NCI-H1105 (cell line): ENCODE data around the gene PHB1.

Experiments used
- DNase-seq: peaks from one replicate; lab custom pipeline; 2025; lab: John Stamatoyannopoulos, UW

Gene PHB1

DNA sequence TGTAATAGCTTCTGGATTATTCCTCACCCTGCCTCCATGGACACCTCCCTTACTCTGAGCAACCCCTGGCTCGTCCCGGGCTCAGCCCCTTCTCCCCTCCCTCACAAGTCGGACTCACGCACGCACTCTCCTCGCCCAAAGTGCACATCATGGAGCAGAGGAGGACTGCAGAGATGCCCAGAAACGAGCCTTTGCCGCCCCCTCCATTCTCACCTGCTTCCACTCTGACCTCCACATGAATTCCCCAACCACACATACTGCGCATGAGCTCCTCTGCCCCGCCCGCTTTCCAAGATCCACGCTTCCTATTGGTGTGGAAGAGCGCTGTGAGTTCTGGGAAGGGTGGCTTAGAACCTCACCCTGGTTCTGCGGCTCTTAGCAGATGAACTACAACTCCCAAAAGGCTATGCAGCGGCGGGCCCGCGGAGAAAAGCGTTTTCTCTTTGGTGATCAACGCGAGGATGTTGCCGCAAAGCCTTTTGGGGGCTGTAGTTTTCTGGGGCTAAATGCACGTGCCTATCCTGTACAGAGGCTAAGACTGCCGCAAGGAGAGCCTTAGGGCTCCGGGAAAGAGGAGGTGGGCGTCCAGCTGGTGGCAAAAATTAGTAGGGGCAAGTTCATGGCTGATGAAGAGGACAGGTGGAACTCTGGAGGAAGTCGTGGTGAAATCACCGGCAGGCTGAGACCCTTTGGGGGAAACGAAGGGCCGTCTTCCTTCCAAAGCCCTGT, at the start of gene PHB1:
Gene PHB1 (minus strand): TSS at position 261 of the 729 bp plus-strand sequence. CDS start 1,618 bp downstream, outside the sequence.
- DNase-seq = peak; percentile 95

DNA sequence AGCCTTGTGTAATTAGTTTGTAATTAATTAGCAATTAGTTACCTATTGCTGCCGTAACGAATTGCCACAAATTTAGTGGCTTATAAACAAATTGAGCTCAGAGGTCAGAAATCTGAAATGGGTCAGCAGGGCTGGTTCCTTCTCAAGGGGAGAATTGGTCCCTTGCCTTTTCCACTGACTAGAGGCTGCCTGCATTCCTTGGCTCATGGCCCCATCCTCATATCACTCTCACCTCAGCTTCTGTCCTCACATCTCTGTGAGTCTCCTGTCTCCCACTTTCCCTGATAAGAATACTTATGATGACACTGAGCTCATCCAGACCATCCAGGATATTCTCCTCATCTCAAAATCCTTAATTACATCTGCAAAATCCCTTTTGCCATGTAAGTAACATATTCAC, 49.4 kb upstream of the PHB1 start:
- DNase-seq = no peak

DNA sequence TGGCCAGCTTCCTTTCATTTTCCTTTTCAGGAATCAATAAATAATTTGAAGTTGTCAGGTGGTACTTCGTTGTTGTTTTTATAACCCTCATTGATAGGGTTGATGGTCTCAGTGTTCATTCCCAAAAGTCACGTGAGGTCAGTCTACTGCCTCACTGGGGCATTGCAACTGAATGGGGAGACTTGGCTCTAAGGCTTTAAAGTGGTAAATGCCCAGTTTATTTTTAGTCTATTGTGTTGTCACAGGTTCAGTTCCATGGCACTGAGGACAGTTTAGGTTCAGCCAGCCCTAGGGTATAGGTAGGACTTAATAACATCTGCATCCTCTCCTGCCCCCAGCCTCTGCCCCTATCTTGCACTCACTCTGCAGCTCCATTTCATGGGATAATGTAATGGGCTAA, 46.9 kb upstream of the PHB1 start:
- no peak for DNase-seq

DNA sequence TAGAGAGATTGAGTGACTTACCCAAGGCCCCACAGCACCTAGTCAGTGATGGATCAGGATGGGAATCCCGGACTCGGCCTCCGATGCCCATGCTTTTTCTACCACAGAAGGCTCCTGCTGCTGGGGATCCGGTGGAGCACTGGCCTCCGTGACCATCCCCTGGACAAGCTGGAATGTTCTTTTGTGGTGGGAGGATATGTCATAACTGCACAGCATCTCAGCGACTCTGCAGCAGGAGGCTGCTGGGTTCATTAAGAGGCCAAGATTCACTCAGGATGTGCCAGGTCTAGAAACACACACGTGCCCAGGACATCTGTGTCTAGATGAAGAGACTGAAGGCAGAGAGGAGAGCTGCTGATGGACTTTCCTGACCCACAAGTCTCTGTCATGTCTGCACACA, 45.7 kb upstream of the PHB1 start:
- no peak for DNase-seq

DNA sequence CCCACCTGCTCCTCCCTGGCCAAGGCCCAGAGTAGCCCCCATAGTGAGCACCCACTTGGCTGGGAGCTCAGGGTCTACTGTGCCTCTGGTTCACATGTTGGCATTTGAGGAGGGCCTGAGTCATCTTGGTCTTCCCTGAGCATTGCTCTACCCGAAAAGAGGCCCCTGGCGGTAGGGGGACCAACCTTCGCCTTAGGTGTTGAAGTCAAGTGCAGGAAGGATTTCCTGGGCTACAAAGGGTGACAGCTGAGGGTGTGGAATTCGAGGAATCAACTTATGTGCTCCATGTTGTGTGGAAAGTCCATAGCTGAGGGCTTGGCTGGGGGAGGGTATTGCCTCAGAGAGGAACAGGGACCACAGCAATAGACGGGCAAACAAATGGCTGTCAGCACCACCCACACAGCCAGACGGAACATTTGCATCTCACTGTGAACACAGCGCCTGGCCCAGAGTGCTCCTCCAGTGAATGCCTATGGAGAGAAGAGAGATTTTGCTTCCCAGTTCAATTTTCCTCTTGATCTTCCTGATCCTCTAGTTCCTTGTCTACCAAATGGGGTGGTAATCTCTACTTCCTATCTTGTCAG, 44.8 kb upstream of the PHB1 start:
- DNase-seq = no peak

DNA sequence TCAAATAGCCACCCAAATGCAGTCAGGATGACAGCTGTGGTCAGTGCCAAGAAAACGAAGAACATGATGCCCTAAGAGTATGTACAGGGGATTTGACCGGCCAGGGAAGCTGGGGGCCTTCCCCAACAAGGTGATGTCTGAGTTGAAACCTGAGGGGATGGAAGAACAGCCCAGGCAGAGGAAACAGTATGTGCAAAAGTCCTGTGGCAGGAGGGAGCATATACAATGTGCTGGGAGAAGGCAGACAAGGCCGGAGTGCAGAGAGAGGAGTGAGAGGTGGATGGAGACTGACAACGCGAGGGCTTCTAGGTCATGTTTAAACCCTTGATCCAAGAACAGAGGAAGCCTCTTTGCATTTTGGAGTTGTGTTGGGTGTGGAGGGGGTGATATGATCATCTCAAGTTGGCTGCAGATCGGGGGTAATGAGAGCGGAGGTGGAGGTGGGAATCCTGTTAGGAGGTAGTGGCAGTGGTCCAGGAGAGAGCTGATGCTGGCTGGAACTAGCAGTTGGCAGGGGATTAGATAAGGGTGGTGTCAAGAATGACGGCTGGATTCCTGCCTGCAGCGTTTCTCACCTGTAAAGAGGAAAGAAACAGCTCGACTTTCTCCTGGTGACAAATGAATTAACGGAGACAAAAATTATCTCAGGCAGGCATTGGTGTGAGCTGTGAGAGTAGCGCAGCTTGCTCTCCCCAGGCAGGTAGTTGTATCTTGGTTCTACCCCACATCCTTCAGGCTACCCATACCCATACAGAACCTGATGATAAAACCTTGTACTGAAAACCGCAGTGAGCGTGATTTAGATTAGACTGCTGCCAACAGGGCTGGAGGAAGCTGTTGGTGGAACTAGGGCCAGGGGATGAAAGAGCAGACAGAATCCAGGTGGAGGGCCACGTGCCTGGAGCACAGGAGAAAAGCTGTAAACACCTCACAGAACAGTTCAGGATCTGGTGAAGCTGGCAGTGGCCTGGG, 43.2 kb upstream of the PHB1 start:
- DNase-seq = no peak

DNA sequence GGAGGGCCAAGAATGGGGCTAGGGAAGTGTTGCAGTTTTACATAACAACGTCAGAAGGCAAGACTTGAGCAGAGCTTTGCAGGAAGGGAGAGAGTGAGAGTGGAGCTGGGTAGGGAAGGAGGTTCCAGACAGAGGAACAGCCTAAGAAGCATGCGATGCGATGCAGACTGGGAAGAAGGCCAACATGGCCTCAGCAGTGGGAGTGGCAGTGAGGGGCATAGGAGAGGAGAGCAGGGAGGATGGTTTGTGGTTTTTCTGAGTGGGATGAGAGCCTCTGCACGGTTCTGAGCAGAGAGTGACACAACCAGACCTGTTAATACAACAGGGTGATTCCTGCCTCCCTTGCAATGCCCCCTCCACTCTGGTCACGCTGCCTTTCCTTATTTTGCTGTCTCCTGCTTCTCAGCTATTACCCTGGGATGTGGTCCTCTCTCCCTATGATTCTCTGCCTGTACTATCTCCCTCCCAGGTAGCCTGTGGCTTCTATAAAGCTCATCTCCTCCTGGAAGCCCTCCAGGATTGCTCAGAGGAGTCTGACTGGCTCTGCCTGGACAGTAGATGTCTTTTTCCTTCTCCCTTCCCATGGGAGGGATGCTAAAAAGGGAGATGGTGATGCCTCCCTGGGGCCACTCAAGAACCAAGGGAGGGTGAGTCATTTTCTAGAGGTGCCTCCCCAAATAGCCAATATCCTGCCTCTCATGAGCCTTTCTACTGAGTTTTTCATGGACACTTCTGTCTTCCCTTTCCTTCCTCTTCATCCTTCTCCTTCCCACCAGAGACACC, 41.7 kb upstream of the PHB1 start:
- no peak for DNase-seq

DNA sequence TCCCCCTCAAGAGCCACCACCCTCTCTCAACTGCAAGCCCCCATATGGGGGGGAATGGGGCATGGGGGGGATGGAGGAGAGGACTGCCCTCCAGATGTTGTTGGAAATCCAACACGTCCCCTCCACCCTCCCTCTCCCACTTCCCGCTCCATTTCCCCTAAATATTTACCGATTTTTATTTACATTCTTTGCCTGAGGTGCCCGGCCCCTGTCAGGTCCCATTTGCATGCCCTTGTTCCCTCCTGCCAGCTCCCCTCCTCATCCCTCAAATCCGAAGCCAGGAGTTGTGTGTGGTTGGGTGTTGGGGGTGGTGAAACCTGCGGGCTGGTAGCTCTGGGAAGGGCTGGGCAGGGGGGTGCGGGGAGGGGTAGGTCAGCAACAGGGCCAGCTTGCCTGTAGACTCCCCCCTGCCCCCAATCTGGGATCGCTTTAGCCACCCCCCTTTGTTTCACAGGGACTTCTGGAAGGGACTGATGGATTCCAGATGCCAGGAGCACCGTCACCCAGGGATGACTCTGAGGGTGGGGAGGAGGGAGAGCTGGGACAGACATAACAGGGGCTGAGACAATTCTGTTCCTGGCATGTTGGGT, 40.7 kb upstream of the PHB1 start:
- no peak for DNase-seq

DNA sequence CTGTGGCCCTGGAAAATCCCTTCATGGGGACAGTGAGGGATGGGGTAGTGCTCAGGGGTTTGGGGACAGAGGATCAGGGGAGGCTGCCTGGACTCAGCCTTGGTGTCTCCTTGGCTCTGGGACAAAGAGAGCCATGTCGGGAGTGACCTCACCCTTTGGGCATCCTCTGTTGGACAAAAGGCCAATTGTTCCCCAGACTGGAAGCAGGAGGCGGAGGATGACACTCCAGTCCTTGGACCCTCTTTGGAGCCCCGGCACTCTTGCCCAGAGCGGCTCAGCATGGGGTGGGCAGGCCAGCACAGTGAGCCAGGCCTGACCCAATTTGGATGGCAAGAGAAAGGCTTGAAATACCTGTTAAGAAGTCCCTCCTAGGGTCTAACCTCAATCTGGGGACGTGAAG, 39.4 kb upstream of the PHB1 start:
- DNase-seq = no peak

DNA sequence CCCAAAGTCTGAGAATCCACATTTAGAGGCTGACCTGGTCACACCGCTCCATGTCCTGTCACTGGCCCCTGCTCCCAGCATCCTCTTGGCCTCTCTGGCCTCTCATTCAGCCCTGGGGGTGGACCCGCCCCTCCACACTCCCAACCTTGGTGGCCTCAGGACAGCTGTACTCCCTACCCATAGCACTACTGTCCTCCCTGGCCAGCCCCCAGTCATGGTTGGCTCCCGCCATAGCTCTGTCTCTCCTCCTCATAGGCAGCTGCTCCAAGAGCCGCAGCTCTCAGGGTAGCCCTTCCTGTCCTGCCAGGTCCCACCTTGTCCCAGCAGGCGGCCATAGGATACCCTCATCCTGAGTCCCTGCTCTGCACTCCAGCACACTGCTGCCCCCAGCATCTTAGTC, 38.0 kb upstream of the PHB1 start:
- no peak for DNase-seq

DNA sequence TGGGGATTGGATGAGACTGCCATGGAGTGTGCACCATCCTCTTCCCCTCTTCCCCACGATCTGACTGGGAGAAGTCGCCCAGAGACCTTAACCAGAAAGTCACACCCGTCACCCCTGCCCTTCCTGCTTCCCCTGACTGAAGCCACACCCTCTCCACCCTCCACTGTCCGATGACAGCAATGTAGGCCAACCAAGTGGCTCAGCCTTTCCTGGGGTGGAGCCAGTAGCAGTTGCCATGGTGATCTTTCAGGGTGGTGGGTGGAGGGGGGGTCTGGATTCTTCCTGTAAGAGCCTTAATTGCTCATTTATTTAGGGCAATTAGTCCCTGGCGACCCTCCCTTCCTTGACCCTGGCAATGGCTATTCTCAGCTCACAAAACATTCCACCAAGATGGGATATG, 37.5 kb upstream of the PHB1 start:
- DNase-seq = no peak

DNA sequence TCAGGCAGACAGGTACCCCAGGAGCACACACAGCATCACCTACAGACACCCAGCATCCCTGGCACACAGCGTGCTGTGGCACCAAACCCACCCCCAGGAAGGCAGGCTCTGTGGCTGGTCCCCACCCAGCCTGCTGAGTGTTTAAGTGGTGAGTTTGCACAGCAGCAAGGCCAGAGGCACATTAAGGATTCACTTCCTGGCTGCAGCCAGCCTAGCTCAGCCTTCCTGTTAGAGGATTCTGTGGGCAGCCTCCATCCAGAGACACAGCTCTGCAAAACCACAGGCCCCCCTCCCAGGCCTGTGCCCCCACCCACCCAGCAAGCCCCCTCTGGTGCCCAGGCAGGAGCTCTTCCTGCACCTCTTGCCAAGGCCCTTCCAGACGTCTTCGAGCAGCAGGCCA, 36.1 kb upstream of the PHB1 start:
- no peak for DNase-seq

DNA sequence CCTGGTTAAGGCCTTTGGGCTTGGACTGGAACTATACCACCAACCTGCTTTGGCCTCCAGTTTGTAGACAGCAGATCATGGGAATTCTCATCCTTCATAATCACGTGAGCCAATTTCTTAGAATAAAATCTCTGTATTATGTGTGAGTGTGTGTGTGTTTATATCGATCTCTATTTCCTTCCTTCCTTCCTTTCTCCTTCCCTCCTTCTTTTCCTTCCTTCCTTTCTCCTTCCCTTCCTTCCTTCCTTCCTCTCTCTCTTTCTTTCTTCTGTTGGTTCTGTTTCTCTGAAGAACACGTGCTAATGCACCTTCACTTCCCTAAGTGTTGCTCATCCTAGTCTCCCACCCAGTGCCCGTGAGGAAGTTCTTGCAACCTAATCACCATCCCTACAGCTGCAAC, 35.5 kb upstream of the PHB1 start:
- DNase-seq = no peak

DNA sequence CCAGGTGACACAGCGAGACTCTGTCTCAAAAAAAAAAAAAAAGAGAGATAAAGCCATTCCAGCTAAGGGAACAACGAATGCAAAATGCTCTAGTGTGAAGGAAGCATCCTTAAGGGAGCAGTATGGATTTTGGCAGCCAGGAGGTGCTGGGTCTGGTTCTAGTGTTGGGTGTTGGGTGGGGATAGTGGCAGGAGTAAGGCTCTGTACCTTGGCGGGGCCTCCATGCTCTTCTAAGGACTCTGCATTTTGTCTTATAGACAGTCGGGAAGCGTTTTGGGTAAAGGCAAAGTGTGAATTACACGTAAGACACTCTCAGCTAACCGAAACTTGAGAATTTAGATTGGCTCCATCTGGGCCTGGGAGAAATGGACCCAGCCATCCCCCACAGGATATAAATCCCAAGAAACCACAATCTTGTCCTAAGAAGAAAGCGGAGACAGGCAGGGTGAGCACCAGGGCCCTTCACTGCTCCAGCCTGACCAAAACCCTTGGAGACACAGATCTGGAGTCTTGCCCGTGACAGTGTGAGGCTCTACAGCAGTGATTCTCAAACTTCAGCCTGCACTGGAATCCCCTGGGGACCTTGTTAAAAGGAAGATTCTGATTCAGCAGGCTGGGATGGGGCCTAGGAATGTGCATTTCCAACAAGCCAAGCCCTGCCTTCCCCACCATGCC, 33.1 kb upstream of the PHB1 start:
- DNase-seq = no peak

DNA sequence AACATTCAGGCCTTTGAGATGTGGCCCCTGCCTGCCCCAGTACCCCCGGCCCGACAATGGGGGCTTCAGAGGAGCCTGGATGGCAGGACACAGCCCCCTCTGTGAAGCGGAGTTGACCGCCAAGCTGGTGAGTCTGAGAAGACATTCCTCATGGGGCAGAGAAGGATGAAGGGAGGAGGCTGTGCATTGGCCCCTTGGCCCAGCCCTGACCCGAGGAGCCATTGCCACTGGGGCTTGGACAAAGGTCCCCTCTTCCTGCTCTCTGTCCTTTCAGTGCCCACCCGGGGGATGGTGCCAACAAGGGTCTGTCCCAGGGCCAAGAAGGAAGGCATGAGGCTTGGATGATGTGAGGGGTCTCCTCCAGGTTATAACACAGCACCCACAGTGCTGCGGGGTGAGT, 30.9 kb upstream of the PHB1 start:
- no peak for DNase-seq

DNA sequence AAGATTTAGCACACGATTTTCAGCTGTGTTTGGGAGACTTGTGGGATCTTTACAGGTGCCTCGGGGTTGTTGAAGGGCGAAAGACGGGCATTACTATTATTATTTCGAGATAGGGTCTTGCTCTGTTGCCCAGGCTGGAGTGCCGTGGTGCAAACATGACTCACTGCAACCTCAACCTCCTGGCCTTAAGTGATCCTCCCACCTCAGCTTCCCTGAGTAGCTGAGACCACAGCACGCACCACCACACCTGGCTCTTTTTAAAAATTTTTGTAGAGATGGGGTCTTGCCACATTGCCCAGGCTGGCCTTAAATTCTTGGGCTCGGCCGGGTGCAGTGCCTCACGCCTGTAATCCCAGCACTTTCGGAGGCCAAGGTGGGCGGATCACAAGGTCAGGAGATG, 29.7 kb upstream of the PHB1 start:
- no peak for DNase-seq

DNA sequence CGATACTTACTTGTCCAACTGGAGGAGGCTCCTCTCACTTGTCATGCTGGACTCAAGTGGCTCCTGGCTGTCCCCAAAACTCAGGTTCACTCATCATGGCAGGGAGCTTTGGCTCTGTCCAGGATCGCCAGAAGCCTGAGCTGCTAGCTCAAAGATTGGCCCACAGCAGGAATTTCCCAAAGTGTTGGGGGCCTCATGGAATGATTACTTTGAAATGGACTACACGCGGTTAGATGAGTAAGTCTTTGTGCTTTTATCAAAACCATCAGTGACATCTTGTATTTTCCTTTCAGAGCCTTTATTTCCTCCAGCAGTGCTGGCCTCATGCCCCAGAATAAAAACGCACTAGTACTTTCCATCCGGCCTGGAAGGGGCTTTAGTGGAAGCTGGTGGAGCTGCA, 29.2 kb upstream of the PHB1 start:
- no peak for DNase-seq

DNA sequence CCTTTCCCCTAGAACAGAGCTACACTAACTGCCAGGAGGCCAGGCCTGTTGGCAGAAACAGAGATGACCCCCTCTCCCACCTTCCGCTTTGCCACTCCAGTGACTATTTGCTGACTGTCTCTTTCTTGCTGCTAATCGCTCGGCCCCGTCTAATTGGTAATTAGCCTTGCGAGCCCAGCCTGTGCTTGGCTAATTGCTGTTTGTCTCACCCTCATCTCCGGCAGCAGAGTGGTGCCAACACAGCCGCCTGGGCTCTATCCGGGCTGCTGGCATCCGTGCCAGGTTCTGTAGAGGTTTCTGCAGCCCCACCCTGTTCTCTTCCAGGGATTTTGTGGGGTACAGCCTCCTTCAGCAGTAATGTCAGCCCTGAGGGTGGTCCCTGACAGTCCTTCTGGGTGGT, 27.4 kb upstream of the PHB1 start:
- peak; percentile 47 for DNase-seq

DNA sequence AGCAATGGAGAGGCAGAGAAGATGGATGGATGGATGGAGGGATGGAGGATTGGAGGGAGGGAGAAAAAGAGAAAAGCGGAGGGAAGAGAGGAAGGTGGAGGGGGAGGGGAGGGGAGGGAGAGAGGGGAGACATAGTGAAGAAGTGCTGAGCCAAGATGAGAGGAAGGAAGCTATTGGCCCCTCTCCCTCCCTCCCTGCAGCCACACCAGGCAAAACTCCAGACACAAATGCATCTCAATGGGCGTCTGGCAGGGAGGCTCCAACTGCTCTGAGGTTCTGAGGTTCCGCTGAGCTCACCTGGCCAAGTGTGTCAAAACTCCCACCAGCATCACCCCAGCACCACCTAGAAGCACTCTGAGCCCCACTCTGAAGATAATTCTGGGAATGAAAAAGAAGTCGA, 26.9 kb upstream of the PHB1 start:
- DNase-seq = no peak

DNA sequence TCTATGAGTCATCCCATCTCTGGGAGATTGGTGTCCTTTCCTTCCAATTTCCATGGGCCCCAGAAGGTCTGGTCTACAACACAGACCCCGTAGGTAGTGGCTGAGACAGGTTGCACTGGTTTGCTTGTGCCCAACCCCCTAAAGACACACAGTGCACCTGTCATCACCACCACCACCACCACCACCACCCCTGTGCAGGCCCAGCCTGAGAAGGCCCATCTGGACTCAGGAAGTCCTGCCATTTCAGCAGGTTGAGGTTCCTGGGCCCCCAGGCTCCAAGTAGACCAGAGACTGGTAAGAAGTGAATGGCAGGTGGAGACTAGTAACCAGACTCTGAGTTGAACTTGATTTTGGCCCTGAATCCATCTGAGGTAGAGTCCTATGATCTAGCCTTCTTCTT, 25.9 kb upstream of the PHB1 start:
- no peak for DNase-seq
